SHP77 (cell line): ENCODE results near the gene RERE.

Source experiments
- DNase-seq, 2 experiments: peaks; one replicate each; lab custom pipeline; 2025; lab: John Stamatoyannopoulos, UW

The RERE gene

DNA sequence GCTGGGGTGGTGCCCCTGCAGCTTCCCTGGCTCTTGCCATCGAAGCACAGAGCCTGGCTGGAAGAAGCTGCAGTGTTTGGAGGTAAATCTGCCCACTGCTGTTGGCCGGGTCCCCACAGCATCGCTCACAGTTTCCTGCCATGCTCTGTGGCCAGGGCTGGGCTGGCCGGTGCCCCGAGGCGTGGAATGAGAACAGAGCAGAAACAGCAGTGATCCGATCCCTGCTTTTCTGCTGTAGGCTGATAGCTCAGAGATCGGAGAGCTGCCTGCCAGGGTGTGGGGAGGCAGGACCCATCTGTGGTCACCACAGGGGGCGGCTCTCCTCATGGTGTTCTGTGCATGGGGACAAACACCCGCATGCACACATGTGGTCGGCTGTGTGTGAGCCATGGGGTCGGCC lies 488.0 kb downstream of the RERE start:
- no peak for DNase-seq

- DNase-seq = no peak
Observed at GRCh38 chr1:8328271-8328670, 489.2 kb downstream of the RERE start.

- no peak for DNase-seq
Observed at GRCh38 chr1:8326265-8326664, 491.2 kb downstream of the RERE start.

DNA sequence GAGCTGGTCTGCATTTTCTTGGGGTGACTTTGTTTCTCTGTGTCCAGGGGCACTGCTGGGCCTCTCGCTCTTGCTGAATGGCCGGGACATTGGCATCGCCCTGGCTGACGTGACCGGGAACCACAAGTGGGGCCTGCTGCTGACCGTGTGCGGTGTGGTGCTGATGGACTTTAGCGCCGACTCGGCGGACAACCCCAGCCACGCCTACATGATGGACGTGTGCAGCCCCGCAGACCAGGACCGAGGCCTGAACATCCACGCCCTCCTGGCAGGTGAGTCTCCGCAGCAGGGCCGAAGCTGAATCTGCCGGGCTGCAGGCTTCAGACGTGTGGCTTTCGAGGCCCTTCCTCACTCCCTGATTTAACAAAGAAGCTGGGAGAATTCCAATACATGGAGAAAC lies 491.7 kb downstream of the RERE start:
- DNase-seq = no peak

- DNase-seq = no peak
Observed at GRCh38 chr1:8324176-8324810, 493.1 kb downstream of the RERE start.

GRCh38 chr1:8323706-8324105 lies 493.7 kb downstream of the RERE start:
- no peak for DNase-seq

DNA sequence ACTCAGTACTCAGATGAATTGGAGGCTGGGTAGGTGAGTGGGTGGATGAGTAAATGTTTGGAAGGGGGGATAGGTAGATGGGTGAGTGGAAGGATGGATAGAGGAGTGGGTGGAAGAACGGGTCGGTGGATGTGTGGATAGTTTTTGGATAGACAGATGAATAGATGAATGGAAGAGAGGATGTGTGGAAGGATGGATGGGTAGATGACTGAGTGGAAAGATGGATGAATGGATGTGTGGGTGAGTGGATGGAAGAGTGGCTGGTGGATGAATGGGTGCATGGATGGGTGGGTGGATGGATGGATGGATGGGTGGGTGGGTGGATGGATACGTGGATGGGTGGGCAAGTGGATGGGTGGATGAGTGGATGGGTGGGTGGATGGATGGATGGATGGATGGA lies 495.8 kb downstream of the RERE start:
- DNase-seq = no peak

DNA sequence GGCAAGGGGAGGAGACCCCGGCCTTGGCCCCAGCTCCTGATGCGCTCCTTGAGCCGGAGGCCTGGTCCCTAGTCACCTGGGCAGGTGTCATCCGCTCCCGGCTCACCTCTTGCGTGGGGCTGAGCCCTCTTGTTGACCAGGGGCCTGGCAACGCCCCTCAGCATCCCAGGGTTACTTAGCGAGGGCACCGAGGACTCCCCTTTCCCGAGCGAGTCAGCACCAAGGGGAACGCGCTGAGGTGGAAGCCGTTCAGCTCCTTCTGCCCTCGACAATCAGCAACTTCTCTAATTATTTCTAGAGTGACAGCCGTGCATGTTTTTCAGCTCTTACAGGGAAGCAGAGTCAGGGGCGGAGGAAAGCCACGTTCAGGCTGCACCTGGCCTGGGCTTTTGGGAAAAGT lies 499.0 kb downstream of the RERE start:
- no peak for DNase-seq

GRCh38 chr1:8317647-8318381 lies 499.6 kb downstream of the RERE start, which contains the start of gene SLC45A1:
Gene SLC45A1 (plus strand): TSS chr1:8318114. CDS start chr1:8324330, 6,216 bp downstream.
- DNase-seq = peak; percentile 49 to 79

GRCh38 chr1:8315573-8316475 lies 501.6 kb downstream of the RERE start:
- DNase-seq = no peak

DNA sequence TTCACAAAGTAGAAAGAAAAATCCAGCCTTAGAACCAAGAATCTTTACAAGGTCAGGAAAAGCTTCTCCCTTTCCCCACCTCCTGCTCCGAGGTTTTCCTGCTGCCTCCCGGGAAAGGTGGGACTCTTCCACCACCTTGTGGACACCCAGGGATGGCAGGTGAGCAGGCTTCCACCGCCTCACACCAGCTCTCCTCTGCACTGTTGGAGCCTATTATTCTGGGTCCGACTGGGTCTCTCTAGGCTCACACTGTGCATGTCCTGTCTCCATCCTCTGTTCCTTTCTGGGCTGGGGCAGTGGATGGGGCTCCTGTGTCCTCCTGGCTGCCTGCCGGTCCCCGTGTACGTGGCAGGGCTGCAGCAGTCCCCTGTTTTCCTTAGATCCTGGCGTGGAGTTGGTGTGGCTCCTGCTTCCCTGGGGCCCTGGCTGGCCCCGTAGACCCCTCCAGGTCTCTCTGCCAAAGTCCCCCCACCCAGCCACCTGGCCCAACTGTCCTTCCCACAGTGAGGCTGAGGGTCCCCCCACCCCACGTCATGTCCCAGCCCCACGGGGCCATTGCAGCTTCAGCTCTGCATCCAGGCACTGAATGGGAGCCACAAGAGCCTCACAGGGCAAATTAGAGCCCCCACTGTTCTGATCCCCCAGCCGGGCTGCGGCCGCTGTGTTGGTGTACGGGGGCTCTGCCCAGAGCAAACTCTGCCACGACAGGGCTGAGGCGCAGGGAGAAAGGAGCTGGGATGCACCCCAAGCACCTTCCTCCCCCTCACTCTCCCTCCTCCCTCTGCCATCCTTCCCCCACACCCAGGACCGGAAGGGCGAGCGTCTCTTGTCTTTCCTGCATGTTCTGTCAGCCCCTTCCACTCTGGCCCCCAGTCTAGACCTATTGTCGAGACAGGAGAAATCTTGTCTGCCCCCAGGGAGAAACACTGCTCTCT lies 502.8 kb downstream of the RERE start:
- peak; percentile 61 to 73 for DNase-seq

DNA sequence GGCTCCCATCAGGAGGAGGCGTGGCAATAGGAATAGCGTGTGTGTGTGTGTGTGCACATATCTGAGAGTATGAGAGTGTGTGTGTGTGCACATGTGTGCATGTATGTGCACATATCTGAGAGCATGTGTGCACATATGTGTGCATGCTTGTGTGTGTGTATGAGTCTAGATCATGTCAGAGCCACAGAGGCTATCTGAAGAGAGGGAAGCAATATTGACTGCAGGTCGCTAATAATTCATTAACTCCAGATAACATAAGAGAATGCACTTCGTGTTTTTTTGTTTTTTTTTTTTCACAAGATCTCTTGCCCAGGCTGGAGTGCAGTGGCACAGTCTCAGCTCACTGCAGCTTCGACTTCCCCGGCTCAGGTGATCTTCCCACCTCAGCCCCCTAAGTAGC lies 504.2 kb downstream of the RERE start:
- no peak for DNase-seq

- no peak for DNase-seq
Observed at GRCh38 chr1:8312235-8313218, 504.9 kb downstream of the RERE start.

GRCh38 chr1:8311068-8311718 lies 506.2 kb downstream of the RERE start:
- no peak for DNase-seq

GRCh38 chr1:8307628-8308027 lies 509.8 kb downstream of the RERE start:
- DNase-seq = no peak

DNA sequence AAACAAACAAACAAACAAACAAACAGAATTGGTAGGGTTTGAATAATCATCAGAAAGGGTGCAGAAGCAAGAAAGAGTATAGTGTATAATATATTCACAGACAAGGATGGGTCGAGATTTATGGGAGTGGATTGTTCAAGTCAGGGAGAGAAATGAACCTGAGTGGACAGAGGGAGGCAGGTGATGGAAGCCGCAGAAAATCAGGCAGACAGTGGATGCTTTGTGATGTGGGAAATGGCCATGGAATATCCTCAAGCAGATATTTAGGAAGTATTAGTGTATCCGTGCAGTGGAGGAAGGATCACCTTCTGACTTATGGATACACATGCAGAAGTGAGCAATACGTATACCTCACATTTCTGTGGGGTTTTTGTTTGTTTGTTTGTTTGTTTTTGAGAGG lies 513.6 kb downstream of the RERE start:
- DNase-seq = no peak

DNA sequence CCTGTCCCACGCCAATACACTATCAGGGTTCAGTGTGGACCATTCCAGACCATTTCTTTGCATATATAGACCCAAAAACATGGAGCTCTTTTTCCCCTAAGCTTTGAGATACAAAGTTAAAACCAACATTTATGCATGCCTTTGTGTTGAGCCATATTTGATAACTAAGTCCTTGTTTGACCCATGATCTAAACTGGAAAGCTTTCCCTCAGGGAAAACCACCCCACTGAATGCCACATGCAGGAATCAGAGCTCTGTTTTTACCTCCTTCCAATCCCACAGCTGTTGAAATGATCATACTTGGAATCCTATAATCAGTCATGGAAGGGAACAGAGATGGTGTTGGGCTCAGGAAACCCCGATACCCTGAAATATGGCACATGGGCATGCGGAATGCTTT lies 514.3 kb downstream of the RERE start:
- no peak for DNase-seq
